HG03108 (cell line): Measurements from ENCODE around the gene GDAP1L1.
A peak's percentile ranks its signal among the peaks of the same experiment; 100 is the strongest.

Source experiments
- ATAC-seq: cut with Tn5 transposase; IDR thresholded peaks from one replicate; pipeline ENCODE4 v1.9.1; 2021; ENCODE audit warnings: moderate library complexity; ENCODE audit not compliant: unreplicated experiment

Gene GDAP1L1

GRCh38 chr20:44247131-44247571 is at the start of gene GDAP1L1:
Gene GDAP1L1 (plus strand): TSS chr20:44247308. CDS start chr20:44247335, 27 bp downstream.
- no peak for ATAC-seq

DNA sequence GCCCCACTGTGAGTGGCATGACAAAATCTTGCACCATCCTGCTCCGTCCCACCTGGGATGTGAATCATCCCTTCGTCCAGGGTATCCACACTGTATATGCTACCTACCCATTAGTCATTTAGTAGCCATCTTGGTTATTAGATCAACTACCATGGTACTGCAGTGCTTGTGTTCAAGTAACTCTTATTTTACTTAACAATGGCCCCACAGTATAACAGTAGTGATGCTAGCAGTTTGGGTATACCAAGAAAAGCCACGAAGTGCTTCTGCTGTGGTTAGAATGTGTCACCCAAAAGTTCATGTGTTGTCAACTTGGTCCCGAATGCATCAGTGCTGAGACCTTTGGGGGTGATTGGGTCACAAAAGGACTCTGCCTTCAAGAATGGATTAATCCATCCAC is 48.2 kb upstream of the GDAP1L1 start:
- no peak for ATAC-seq

- ATAC-seq: no peak
Measured at GRCh38 chr20:44199877-44200276, 47.2 kb upstream of the GDAP1L1 start.

DNA sequence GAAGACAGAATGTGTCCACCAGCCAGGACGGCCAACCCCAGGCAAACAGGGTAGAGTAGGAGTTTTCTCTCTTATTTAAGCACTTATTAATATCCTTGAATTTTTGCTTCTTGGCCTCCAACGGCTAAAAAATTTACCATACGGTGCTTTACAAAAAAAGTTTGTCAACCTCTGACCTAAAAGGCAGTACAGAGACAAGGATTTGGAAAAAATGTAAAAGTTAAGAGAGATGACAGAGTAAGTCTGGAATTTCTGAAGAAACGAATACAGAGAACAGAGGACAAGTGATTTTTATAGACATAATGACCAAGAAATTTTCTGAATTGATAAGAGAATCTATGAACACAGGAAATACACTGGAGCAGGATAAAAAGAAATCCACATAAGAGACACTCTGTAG is 46.7 kb upstream of the GDAP1L1 start:
- ATAC-seq: no peak

DNA sequence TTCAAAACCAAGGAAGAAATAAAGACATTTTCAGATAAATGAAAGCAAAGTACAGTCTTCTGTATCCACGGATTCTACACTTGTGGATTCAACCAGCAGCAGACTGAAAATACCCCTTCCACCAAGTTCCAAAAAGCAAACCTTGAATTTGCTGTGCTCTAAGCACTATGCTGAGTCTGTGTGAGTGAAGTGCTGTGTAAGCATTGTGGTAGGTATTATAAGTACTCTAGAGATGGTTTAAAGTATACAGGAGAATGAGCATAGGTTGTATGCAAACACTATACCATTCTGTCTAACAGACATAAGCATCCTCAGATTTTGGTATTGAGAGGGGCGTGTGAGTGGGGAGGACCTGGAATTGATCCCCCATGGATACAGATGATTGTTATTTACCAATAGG is 46.1 kb upstream of the GDAP1L1 start:
- ATAC-seq: no peak

- ATAC-seq: no peak
Measured at GRCh38 chr20:44203161-44203560, 43.9 kb upstream of the GDAP1L1 start.

DNA sequence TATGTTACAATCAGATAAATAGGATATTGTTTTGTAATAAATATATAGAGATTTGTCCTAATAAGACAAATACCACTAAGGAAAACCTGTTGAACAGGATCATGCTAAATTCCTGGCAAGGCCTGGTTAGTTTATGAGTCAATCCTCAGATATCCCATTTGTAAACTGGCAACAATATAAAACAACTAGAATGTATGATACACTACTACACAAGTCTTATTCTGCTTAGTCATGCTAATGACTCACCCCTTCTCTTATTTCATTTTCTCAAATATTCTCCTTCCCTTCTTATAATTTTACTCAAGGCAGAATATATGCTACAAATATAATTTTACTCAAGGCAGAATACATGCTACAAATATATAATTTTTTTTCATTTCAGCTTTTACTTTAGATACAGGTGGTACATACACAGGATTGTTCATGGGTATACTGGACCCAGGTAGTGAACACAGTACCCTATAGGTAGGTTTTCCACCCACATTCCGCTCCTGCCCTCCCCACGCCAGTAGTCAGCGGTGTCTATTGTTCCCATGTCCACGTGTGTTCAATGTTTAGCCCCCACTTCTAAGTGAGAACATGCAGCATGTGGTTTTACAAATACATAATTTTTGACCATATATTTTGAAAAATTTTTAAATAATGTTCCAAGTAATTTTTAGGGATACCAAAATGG is 42.8 kb upstream of the GDAP1L1 start:
- ATAC-seq: no peak

GRCh38 chr20:44204832-44205215 is 42.3 kb upstream of the GDAP1L1 start:
- no peak for ATAC-seq

DNA sequence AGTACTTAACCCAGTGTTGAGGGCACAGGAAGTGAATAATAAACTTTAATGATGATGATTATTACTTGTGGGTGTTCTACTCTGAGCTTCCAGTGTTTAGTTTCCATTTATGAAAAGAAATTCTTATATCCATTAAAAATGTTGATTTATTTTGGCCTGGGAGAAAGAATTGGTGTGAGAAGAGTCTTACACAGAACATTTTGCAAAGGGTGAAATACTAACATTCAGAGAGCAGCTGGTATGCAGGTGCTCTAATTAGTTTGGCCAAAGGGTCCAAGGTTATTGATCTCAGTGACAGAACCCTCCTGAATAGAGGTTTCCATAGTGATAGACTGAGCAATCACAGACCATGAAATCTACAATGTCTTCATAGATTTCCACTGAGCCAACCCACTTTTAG is 41.0 kb upstream of the GDAP1L1 start:
- no peak for ATAC-seq

GRCh38 chr20:44207126-44207723 is 39.9 kb upstream of the GDAP1L1 start:
- ATAC-seq: no peak

DNA sequence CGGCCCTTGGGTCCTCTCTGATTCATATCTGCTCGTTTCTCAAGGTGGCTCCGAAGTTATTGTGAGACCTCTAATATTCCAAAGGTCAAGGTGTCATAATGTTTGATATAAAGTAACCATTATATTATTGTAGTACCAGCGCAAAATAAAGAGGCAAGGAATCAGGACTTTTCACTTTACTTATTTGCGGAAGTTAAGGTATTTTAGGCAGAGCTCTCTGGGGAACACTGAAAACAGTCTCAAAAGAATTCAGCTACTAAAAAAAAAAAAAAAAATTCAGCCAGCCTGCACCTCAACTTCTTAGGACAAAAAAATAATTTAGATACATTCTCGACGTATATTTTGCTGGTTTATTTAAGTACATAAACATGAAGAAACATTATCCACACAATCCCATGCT is 38.9 kb upstream of the GDAP1L1 start:
- no peak for ATAC-seq

- no peak for ATAC-seq
Measured at GRCh38 chr20:44208770-44209169, 38.3 kb upstream of the GDAP1L1 start.

DNA sequence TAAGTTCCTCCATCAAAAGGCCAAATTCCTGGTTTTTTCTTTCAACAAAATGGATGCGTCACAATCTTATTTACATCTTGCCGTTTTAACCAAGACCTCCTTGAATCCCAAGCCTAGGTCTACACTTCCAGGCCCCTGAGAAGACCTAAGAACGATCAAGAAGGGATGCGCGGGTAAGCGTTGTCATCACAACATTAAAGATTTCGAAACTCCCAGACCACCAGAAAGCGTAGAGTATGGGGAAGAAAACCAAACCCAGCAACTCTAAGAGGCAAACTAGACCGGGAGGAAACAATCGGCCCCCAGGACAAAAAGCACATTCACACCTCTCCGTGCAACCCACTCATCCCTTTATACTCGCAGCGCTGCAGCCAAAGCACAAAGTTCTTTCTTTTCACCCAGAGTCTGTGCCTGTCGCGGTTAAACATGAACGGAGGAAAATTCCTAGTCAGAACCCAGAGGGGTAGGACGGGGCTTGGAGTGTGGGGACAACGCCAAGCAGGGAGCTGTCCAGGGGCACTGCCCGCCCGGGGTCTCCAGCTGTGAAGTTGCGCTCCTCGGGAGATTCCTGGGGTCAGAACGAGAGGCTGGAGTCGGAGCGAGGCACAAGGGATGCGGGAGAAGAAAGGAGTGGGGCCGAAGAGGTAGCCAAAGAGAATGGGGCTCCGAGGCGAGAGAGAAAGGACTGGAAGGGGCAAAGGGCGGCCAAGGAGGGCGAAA is 37.3 kb upstream of the GDAP1L1 start:
- no peak for ATAC-seq

DNA sequence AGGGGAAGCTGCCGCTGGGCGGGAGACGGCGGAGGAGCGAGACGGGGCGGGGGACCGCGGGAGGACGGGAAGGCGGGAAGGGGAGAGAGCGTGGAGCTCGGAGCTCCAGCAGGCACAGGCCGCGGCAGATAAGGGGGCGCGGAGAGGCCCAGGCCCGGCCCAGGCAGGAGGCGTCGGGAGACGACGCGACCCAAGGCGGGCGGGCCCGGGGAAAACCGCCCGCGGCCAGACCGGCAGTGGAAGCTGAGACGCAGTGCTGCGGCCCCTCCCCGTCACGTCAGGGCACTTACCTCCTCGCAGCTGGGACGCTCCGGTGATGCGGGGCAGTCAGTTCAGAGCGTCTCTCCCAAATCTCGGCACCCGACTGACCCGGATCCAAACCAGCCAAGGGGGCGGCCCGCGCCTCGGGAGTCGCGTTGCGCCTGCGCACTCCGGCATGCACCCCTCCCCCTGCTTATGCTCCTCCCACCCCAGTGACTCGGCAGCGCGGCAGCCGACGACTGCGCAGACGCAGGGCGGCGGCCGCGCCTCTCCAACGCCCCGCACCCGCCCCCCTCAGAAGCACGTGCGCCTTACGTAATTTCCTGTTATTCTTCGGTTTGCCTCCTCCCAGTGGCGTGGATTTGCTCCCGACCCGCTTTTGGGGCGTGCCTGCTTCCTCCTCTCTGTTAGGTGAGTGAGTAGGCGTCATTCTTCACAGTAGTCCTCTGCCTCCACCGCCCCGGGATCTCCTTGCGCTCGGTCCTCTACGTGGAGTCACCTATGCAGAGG is 36.5 kb upstream of the GDAP1L1 start, which contains the start of gene OSER1:
TSS of gene OSER1 (minus strand) at position 366 of the 771 bp plus-strand sequence. CDS start 3,814 bp downstream, outside the sequence.
- peak; percentile 75 for ATAC-seq

- ATAC-seq: no peak
Measured at GRCh38 chr20:44211177-44212039, 35.7 kb upstream of the GDAP1L1 start.

- ATAC-seq: no peak
Measured at GRCh38 chr20:44212792-44213191, 34.3 kb upstream of the GDAP1L1 start.

DNA sequence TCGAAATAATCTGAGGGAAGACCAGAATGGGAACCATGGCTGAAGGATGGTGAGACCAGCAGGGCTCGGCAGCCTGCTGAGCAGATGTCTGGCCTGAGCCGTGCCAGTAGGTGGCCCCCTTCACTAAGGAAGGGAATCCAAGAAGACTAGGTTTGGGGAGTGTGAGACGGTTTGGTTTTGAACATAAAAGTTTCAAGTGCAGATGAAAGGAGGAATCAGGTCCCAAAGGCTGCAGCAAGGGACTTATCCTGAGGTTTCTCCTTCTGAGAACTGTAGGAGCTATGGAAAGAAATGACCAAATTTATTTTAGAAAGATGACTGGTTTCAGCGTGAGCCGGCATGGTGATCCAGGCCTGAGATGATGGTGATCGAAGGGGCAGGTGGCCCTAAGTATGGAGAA is 32.0 kb upstream of the GDAP1L1 start:
- ATAC-seq: no peak

- no peak for ATAC-seq
Measured at GRCh38 chr20:44217342-44218092, 29.6 kb upstream of the GDAP1L1 start.

DNA sequence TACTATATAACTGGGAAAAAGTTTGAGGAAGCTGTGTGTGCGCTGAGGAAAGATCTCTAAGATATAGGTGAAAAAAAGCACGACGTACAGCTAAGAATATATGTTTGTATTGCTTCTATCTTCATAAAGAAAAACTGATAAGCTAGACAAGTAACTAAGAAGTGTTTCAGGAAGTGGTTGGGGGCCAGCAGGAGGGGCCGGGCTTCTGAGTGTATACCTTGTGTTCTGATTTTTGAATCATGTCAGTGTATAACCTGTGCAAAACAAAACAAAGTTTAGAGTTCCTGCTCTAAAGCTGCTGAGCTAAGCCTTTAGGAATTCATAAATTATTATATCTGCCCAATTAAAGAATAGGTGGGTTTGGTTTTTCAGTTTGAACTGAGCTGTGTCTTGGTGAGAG is 28.7 kb upstream of the GDAP1L1 start:
- ATAC-seq: no peak
